Smooth muscle cell (in vitro differentiated cells): ENCODE measurements around the gene MAPK8IP3. TPM values are rescaled to one million over a fixed set of nuclear protein-coding genes. Genes with fewer than 3 reads are reported as not detected.

Source experiments
- DNase-seq: peaks from one replicate; lab custom pipeline; 2025; ENCODE audit not compliant: unreplicated experiment; lab: John Stamatoyannopoulos, UW
- H2AFZ ChIP-seq: fragments of 200-600 bp; sonication (generic); 2 replicates; pipeline ENCODE4 v1.6.0; 2016; ENCODE audit warnings: antibody characterized with exemption, low read depth, mild to moderate bottlenecking
- H3F3A ChIP-seq: fragments of 200-600 bp; sonication (generic); 2 replicates; pipeline ENCODE4 v1.6.0; 2017; ENCODE audit warnings: antibody characterized with exemption, low read depth
- H3K27ac ChIP-seq: fragments of 200-600 bp; sonication (generic); 2 replicates; pipeline ENCODE4 v1.5.1; 2016; ENCODE audit warnings: low read depth, mild to moderate bottlenecking
- H3K27me3 ChIP-seq: fragments of 200-600 bp; sonication (generic); 2 replicates; pipeline ENCODE4 v1.6.1; 2016; ENCODE audit warnings: low read depth, mild to moderate bottlenecking
- H3K36me3 ChIP-seq: fragments of 200-600 bp; sonication (generic); 2 replicates; pipeline ENCODE4 v1.5.1; 2016; ENCODE audit warnings: low read depth
- H3K4me1 ChIP-seq: fragments of 200-600 bp; sonication (generic); 2 replicates; pipeline ENCODE4 v1.5.1; 2016; ENCODE audit warnings: low read depth
- H3K4me2 ChIP-seq: fragments of 200-600 bp; sonication (generic); 2 replicates; pipeline ENCODE4 v1.6.0; 2016; ENCODE audit warnings: mild to moderate bottlenecking
- H3K4me3 ChIP-seq: fragments of 200-600 bp; sonication (generic); 2 replicates; pipeline ENCODE4 v1.5.1; 2016; ENCODE audit warnings: mild to moderate bottlenecking
- H3K79me2 ChIP-seq: fragments of 200-600 bp; sonication (generic); 2 replicates; pipeline ENCODE4 v1.6.0; 2016; ENCODE audit warnings: low read depth, mild to moderate bottlenecking
- H3K9ac ChIP-seq: fragments of 200-600 bp; sonication (generic); 2 replicates; pipeline ENCODE4 v1.6.0; 2016; ENCODE audit warnings: low read depth
- H3K9me3 ChIP-seq: fragments of 200-600 bp; sonication (generic); replicated peaks from 2 replicates; pipeline ENCODE4 v1.5.1; 2016; ENCODE audit warnings: low read depth
- H4K20me1 ChIP-seq: fragments of 200-600 bp; sonication (generic); 2 replicates; pipeline ENCODE4 v1.6.0; 2016; ENCODE audit warnings: low read depth
- CTCF ChIP-seq: fragments of 200-600 bp; sonication (generic); IDR thresholded peaks from 2 replicates; pipeline ENCODE4 v1.5.1; 2017; ENCODE audit warnings: borderline replicate concordance, mild to moderate bottlenecking, antibody characterized with exemption; ENCODE audit not compliant: insufficient read depth, poor library complexity, severe bottlenecking
- WGBS: methylation state at CpG from one replicate; pipeline ENCODE4 v1.1.7; 2016; ENCODE audit warnings: low lambda C conversion rate; 5-methylcytosine and 5-hydroxymethylcytosine counted together
- polyA plus RNA-seq: library from polyadenylated mRNA; unstranded; fragments of >200 nt; fragmentation: Nextera tagmentation; extraction: Ambion mirVana; gene quantifications from 2 replicates; pipeline ENCODE4 v1.2.1, GENCODE V29; 2016
- total RNA-seq: library from RNA; depleted of rRNA; stranded (reverse); fragments of >200 nt; gene quantifications from 2 replicates; pipeline ENCODE4 v1.2.3, GENCODE V29; 2014

Gene MAPK8IP3
- total and polyA plus RNA-seq, 2 experiments from 2014 or later = 43.6 to 47.8 TPM

GRCh38 chr16:1708083-1708767 lies 2.2 kb downstream of the MAPK8IP3 start:
- TF ChIP-seq CTCF = no peak
- no peaks in the 10 kb centered on the region for H3K9me3 ChIP-seq
- H3K27ac ChIP-seq = peak overlapping the region; percentile 16
- peaks cover 71% of the 10 kb centered on the region for H3K79me2 ChIP-seq
- H3K9ac ChIP-seq = no peak overlapping the region
- H3K27me3 ChIP-seq = no peaks in the 10 kb centered on the region
- DNase-seq = no peak
- peaks cover 13% of the 10 kb centered on the region for H3F3A ChIP-seq
- no peaks in the 10 kb centered on the region for H3K36me3 ChIP-seq
- H3K4me2 ChIP-seq = peak overlapping the region; percentile 91
- H4K20me1 ChIP-seq = peaks cover 62% of the 10 kb centered on the region
- H3K4me1 ChIP-seq = peaks cover 9% of the 10 kb centered on the region
- H2AFZ ChIP-seq = no peak overlapping the region
- no peak overlapping the region for H3K4me3 ChIP-seq
- WGBS = 96% methylated on average over 18 of the region's 18 CpGs

- H3K4me2 ChIP-seq = peak overlapping the region; percentile 24
- peak overlapping the region; percentile 16 for H3K27ac ChIP-seq
- no peak for DNase-seq
- no peak overlapping the region for H2AFZ ChIP-seq
- H3K9me3 ChIP-seq = no peaks in the 10 kb centered on the region
- H3K79me2 ChIP-seq = peaks cover 77% of the 10 kb centered on the region
- H3K27me3 ChIP-seq = no peaks in the 10 kb centered on the region
- H3K4me1 ChIP-seq = peaks cover 9% of the 10 kb centered on the region
- WGBS = 78% methylated on average over 13 of the region's 13 CpGs
- H3K4me3 ChIP-seq = no peak overlapping the region
- TF ChIP-seq CTCF = no peak
- H3F3A ChIP-seq = peaks cover 10% of the 10 kb centered on the region
- no peaks in the 10 kb centered on the region for H3K36me3 ChIP-seq
- H3K9ac ChIP-seq = no peak overlapping the region
- H4K20me1 ChIP-seq = peaks cover 68% of the 10 kb centered on the region
These were observed 2.8 kb downstream of the MAPK8IP3 start for GRCh38 chr16:1708768-1709180.

GRCh38 chr16:1709356-1709755 lies 3.4 kb downstream of the MAPK8IP3 start:
- no peak overlapping the region for H3K9ac ChIP-seq
- no peaks in the 10 kb centered on the region for H3K36me3 ChIP-seq
- 97% methylated on average over 15 of the region's 15 CpGs for WGBS
- no peaks in the 10 kb centered on the region for H3K27me3 ChIP-seq
- H3K4me1 ChIP-seq = peaks cover 9% of the 10 kb centered on the region
- H3K4me2 ChIP-seq = no peak overlapping the region
- no peak for TF ChIP-seq CTCF
- H3F3A ChIP-seq = peaks cover 4% of the 10 kb centered on the region
- DNase-seq = no peak
- peaks cover 74% of the 10 kb centered on the region for H4K20me1 ChIP-seq
- no peak overlapping the region for H3K4me3 ChIP-seq
- peaks cover 82% of the 10 kb centered on the region for H3K79me2 ChIP-seq
- no peak overlapping the region for H2AFZ ChIP-seq
- H3K27ac ChIP-seq = peak overlapping the region; percentile 16
- no peaks in the 10 kb centered on the region for H3K9me3 ChIP-seq
